HepG2 (cell line): Measurements from ENCODE around the gene OR1D5. TPM values are rescaled to one million over a fixed set of nuclear protein-coding genes. Genes with fewer than 3 reads are reported as not detected.
"Not testable (repeated sequence)": the region's sequence is repeated elsewhere in the genome, so short reads cannot be mapped to it uniquely, and the experiment has no call there.

ENCODE experiments used
- ATAC-seq: fragments of 200-7000 bp; cut with Tn5 transposase; 3 replicates; pipeline ENCODE4 v1.9.1; 2020; ENCODE audit warnings: mild to moderate bottlenecking, moderate library complexity
- Bru-seq: library from RNA; stranded (reverse); fragments of 400-500 nt; gene quantifications from one replicate; lab custom pipeline; 2021; lab: Mats Ljungman, UMichigan
- BruChase-seq, 2 experiments: library from RNA; stranded (reverse); fragments of 400-500 nt; gene quantifications; one replicate each; lab custom pipeline; 2021; lab: Mats Ljungman, UMichigan
- BruUV-seq: library from RNA; stranded (reverse); fragments of 400-500 nt; replicated peaks from 2 replicates; lab custom pipeline; 2021; lab: Mats Ljungman, UMichigan
- CTCF ChIA-PET: fragments of 300-600 bp; formaldehyde crosslinking; extraction: SDS; loops from one replicate; lab custom pipeline; 2021; ENCODE audit warnings: low total read pairs, inconsistent platforms, low intra/inter-chr PET ratio; lab: Yijun Ruan, JAX
- POLR2A ChIA-PET: fragments of 350-600 bp; sonication (Branson Sonifier 250); formaldehyde crosslinking; loops from one replicate; lab custom pipeline; 2020; ENCODE audit warnings: antibody characterized with exemption, inconsistent platforms; lab: Yijun Ruan, JAX
- DNase-seq: peaks from one replicate; pipeline ENCODE4 v3.0.0-alpha.2; 2015; ENCODE audit warnings: low spot score
- FAIRE-seq: peaks from 3 replicates; lab custom pipeline; 2011; peaks lifted over from hg19 to GRCh38; lab: Jason Lieb, UNC
- H2AFZ ChIP-seq: one replicate; pipeline ENCODE4 v1.6.1; 2011; ENCODE audit warnings: low read length, inconsistent platforms
- H3K27ac ChIP-seq: fragments of 300-600 bp; 3 replicates; pipeline ENCODE4 v1.8.0; 2011; ENCODE audit warnings: mixed run types, mild to moderate bottlenecking, mixed read lengths, low read length, inconsistent platforms; ENCODE audit not compliant: insufficient read depth; ENCODE audit errors: extremely low read length
- H3K27me3 ChIP-seq, 2 experiments: fragments of 200-600 bp in 1 of 2; 2 replicates in 1 of 2; 3 replicates in 1 of 2; pipeline versions ENCODE4 v1.6.0 to v1.8.0; 2011; ENCODE audit warnings: low read length in 2 of 2, mild to moderate bottlenecking in 2 of 2, moderate library complexity in 2 of 2, inconsistent platforms in 1 of 2; ENCODE audit not compliant: insufficient read depth in 2 of 2, control insufficient read depth in 1 of 2
- H3K36me3 ChIP-seq, 2 experiments: fragments of 200-600 bp in 1 of 2; replicated peaks in 1 of 2; 2 replicates in 1 of 2; 3 replicates in 1 of 2; pipeline versions ENCODE4 v1.5.1 to v1.8.0; 2011; ENCODE audit warnings: low read length in 2 of 2, inconsistent platforms in 1 of 2; ENCODE audit not compliant: insufficient read depth in 2 of 2, control insufficient read depth in 1 of 2
- H3K4me1 ChIP-seq: 2 replicates; pipeline ENCODE4 v1.5.1; 2012; ENCODE audit warnings: low read length, inconsistent platforms; ENCODE audit not compliant: insufficient read depth
- H3K4me2 ChIP-seq: 2 replicates; pipeline ENCODE4 v1.6.0; 2011; ENCODE audit warnings: low read depth, low read length, inconsistent platforms
- H3K4me3 ChIP-seq, 3 experiments: fragments of 200-600 bp in 1 of 3; sonication (generic), shearing (Covaris generic) in 1 of 3; replicated peaks in 1 of 3; 2 replicates each; pipeline ENCODE4 v1.5.1; 2011 to 2016; ENCODE audit warnings: low read length in 3 of 3, inconsistent platforms in 2 of 3, low read depth in 2 of 3, mild to moderate bottlenecking in 2 of 3, control low read depth in 1 of 3, mixed read lengths in 1 of 3; ENCODE audit not compliant: insufficient read depth in 1 of 3
- H3K79me2 ChIP-seq: one replicate; pipeline ENCODE4 v1.6.1; 2011; ENCODE audit warnings: low read length, inconsistent platforms; ENCODE audit not compliant: insufficient read depth
- H3K9ac ChIP-seq: 2 replicates; pipeline ENCODE4 v1.6.0; 2011; ENCODE audit warnings: mild to moderate bottlenecking, low read depth, low read length, inconsistent platforms; ENCODE audit not compliant: insufficient read depth
- H3K9me3 ChIP-seq: 2 replicates; pipeline ENCODE4 v1.5.1; 2012; ENCODE audit warnings: mild to moderate bottlenecking, low read length
- H4K20me1 ChIP-seq: 2 replicates; pipeline ENCODE4 v1.6.0; 2011; ENCODE audit warnings: inconsistent platforms, mild to moderate bottlenecking, low read length, moderate library complexity; ENCODE audit not compliant: insufficient read depth
- SMAD3 ChIP-seq: sonication (generic); formaldehyde crosslinking; IDR thresholded peaks from 2 replicates; pipeline ENCODE4 v1.4.0; 2020; ENCODE audit warnings: missing genetic modification reagents
- STAG1 ChIP-seq: sonication (generic); formaldehyde crosslinking; IDR thresholded peaks from 2 replicates; pipeline ENCODE4 v1.4.0; 2020; ENCODE audit warnings: missing genetic modification reagents
- WGBS: methylation state at CpG from one replicate; pipeline ENCODE4 v1.1.6; 2017; ENCODE audit warnings: low lambda C conversion rate; 5-methylcytosine and 5-hydroxymethylcytosine counted together
- in situ Hi-C: cut with HindIII; loops from 2 replicates; pipeline ENCODE4 v1.10.0; 2017; ENCODE audit warnings: low pct_unique_long_range_greater_than_20kb; ENCODE audit not compliant: extremely low pct_ligation_motif_present
- intact Hi-C: fragments of 100-400 bp; cut with micrococcal nuclease; formaldehyde crosslinking; loops from one replicate; pipeline ENCODE4 v1.10.0; 2022; ENCODE audit not compliant: unreplicated experiment
- long read RNA-seq, 2 experiments: library from RNA in 1 of 2; library from polyadenylated mRNA in 1 of 2; stranded (forward) in 1 of 2; unstranded in 1 of 2; transcript quantifications; one replicate each; pipeline ENCODE4 v2.0.0, GENCODE V29; 2019 to 2022
- polyA minus RNA-seq, 3 experiments: library from RNA; depleted of rRNA, polyadenylated mRNA; stranded (reverse); fragments of >200 nt; gene quantifications; 2 replicates each; pipeline ENCODE4 v1.2.3, GENCODE V29; 2011; ENCODE audit warnings: low replicate concordance in 1 of 3
- polyA plus RNA-seq, 8 experiments: library from polyadenylated mRNA; depleted of rRNA in 3 of 8; stranded (reverse) in 7 of 8; unstranded in 1 of 8; fragments of >200 nt; fragmentation: Illumina TruSeq in 4 of 8; extraction: Trizol in 4 of 8; gene quantifications; 2 replicates each; pipeline versions ENCODE4 v1.2.1 to v1.2.3, GENCODE V29; 2011 to 2016; ENCODE audit warnings: low read depth in 4 of 8, missing spikeins in 1 of 8, mixed read lengths in 1 of 8; ENCODE audit not compliant: insufficient read depth in 1 of 8
- total RNA-seq, 5 experiments: library from RNA; depleted of rRNA; stranded (reverse); fragments of >200 nt; fragmentation: Illumina TruSeq; extraction: Trizol; gene quantifications; 2 replicates each; pipeline ENCODE4 v1.2.3, GENCODE V29; 2016; ENCODE audit warnings: low read depth in 1 of 5
- TF ChIP-seq, protein P1 (sequence below): sonication (generic); formaldehyde crosslinking; conservative IDR thresholded peaks from 2 replicates; pipeline ENCODE4 v1.8.0; 2022; ENCODE audit warnings: missing genetic modification reagents
- TF ChIP-seq, protein P2 (sequence below): sonication (generic); formaldehyde crosslinking; IDR thresholded peaks from 2 replicates; pipeline ENCODE4 v1.9.0; 2021; ENCODE audit warnings: missing genetic modification reagents, borderline replicate concordance
- TF ChIP-seq, protein P3 (sequence below): sonication (generic); formaldehyde crosslinking; conservative IDR thresholded peaks from 2 replicates; pipeline ENCODE4 v1.8.1; 2023; ENCODE audit warnings: missing genetic modification reagents

The OR1D5 gene, protein sequence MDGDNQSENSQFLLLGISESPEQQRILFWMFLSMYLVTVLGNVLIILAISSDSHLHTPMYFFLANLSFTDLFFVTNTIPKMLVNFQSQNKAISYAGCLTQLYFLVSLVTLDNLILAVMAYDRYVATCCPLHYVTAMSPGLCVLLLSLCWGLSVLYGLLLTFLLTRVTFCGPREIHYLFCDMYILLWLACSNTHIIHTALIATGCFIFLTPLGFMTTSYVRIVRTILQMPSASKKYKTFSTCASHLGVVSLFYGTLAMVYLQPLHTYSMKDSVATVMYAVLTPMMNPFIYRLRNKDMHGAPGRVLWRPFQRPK
- not detected in 2 replicates for total RNA-seq (2016; rRNA removed; fragmentation: Illumina TruSeq; extraction: Trizol)
- not detected in 2 replicates for total RNA-seq (2016; cell fraction: cytosol; rRNA removed; fragmentation: Illumina TruSeq; extraction: Trizol; ENCODE audit: low read depth)
- total RNA-seq (2016; cell fraction: insoluble cytoplasmic fraction; rRNA removed; fragmentation: Illumina TruSeq; extraction: Trizol), result not detected in 2 replicates
- total RNA-seq (2016; cell fraction: membrane; rRNA removed; fragmentation: Illumina TruSeq; extraction: Trizol), result not detected in 2 replicates
- not detected in 2 replicates for total RNA-seq (2016; cell fraction: nucleus; rRNA removed; fragmentation: Illumina TruSeq; extraction: Trizol)
- not detected in 2 replicates for polyA plus RNA-seq (2011; rRNA removed)
- polyA plus RNA-seq (2011; cell fraction: cytosol; rRNA removed), result not detected in 2 replicates
- not detected in 2 replicates for polyA plus RNA-seq (2011; cell fraction: nucleus; rRNA removed)
- polyA plus RNA-seq (2012), result not detected in 2 replicates
- not detected in 2 replicates for polyA plus RNA-seq (2016; cell fraction: cytosol; fragmentation: Illumina TruSeq; extraction: Trizol; ENCODE audit: low read depth)
- not detected in 2 replicates for polyA plus RNA-seq (2016; cell fraction: insoluble cytoplasmic fraction; fragmentation: Illumina TruSeq; extraction: Trizol; ENCODE audit: low read depth)
- not detected in 2 replicates for polyA plus RNA-seq (2016; cell fraction: membrane; fragmentation: Illumina TruSeq; extraction: Trizol; ENCODE audit: low read depth)
- not detected in 2 replicates for polyA plus RNA-seq (2016; cell fraction: nucleus; fragmentation: Illumina TruSeq; extraction: Trizol; ENCODE audit: insufficient read depth, low read depth)
- polyA minus RNA-seq (2011; rRNA and poly(A)+ RNA removed; ENCODE audit: low replicate concordance), result not detected in 2 replicates
- polyA minus RNA-seq (2011; cell fraction: cytosol; rRNA and poly(A)+ RNA removed), result not detected in 2 replicates
- not detected in 2 replicates for polyA minus RNA-seq (2011; cell fraction: nucleus; rRNA and poly(A)+ RNA removed)
- Bru-seq, nascent RNA, result not detected
- BruChase-seq, experiment 1, labeled RNA remaining after a 6-hour chase, result not detected
- not detected for BruChase-seq, experiment 2, labeled RNA remaining after a 2-hour chase
- long read RNA-seq, experiment 1, result 0 reads
- long read RNA-seq, experiment 2, result 0 reads

DNA sequence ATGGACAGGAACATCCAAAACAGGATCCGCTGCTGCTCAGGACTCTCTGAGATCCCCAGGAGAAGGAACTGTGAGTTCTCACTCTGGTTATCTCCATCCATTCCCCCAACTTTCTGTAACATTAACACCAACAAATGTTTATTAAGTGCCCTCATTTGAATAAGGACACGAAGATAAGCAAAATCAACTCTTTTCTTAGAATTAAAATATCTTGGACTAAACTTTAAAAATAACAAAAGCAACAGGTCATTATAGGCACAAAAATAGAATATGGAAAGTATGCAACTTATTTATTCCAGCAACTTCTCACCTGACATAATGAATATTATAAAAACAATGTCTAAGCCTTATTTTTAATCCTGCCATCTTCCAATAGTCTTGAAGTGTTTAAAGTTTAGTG is at the start of gene OR1D5:
OR1D5 (minus strand) TSS at position 101 of the 400 bp plus-strand sequence; CDS start at position 101, 0 bp downstream.
- FAIRE-seq, H4K20me1 ChIP-seq, ATAC-seq, intact Hi-C loops, H3K4me2 ChIP-seq, H3K27me3 ChIP-seq, H3K9ac ChIP-seq, DNase-seq, H3K27ac ChIP-seq, H2AFZ ChIP-seq, POLR2A ChIA-PET, H3K36me3 ChIP-seq, H3K79me2 ChIP-seq, H3K4me3 ChIP-seq, H3K4me1 ChIP-seq, in situ Hi-C loops, H3K9me3 ChIP-seq, CTCF ChIA-PET, BruUV-seq: not testable (repeated sequence)
- WGBS, result no CpG with 5 or more reads among the region's 2 CpGs

DNA sequence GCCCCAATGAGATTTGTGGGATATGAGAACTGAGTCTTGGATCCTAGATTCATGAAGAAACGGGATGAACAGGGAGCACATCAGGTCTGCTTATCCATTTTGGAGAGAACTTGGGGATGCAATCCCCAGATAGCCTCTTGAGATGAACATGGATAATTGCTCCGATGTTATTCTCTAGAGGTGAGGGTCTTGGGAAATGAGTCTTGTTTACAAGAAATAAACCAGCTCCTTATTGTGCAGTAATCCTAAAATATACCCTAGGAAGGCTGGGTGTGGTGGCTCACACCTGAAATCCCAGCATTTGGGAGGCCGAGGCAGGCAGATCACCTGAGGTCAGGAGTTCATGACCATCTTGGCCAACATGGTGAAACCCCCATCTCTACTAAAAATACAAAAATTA is 40.9 kb upstream of the OR1D5 start, which contains the start of gene OR1D2:
OR1D2 (minus strand) TSS at position 101 of the 400 bp plus-strand sequence. CDS start 11,426 bp downstream, outside the sequence.
- DNase-seq (no peak), ATAC-seq (no peak), FAIRE-seq (no peak)
- Histone ChIP-seq H3K4me1 (no peaks in the 10 kb centered on the region), H3K4me3 (no peak within 1 kb of the TSS), H3K4me2 (no peak within 1 kb of the TSS), H3K36me3 (no peaks in the 10 kb centered on the region), H3K27me3 (no peaks in the 10 kb centered on the region), H3K9ac (no peak within 1 kb of the TSS), H4K20me1 (no peaks in the 10 kb centered on the region), H3K9me3 (peaks cover 4% of the 10 kb centered on the region; the same call in 1 of the 2 replicates), H3K27ac (no peak within 1 kb of the TSS), H3K79me2 (no peaks in the 10 kb centered on the region), H2AFZ (no peak within 1 kb of the TSS)
- POLR2A ChIA-PET, result no interaction called here
- CTCF ChIA-PET, result no interaction called here
- TF ChIP-seq STAG1 (no peak), SMAD3 (CRISPR knock-in tag) (no peak)
- TF ChIP-seq, protein P1, sequence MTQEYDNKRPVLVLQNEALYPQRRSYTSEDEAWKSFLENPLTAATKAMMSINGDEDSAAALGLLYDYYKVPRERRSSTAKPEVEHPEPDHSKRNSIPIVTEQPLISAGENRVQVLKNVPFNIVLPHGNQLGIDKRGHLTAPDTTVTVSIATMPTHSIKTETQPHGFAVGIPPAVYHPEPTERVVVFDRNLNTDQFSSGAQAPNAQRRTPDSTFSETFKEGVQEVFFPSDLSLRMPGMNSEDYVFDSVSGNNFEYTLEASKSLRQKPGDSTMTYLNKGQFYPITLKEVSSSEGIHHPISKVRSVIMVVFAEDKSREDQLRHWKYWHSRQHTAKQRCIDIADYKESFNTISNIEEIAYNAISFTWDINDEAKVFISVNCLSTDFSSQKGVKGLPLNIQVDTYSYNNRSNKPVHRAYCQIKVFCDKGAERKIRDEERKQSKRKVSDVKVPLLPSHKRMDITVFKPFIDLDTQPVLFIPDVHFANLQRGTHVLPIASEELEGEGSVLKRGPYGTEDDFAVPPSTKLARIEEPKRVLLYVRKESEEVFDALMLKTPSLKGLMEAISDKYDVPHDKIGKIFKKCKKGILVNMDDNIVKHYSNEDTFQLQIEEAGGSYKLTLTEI (CRISPR knock-in tag), result no peak
- TF ChIP-seq, protein P2, sequence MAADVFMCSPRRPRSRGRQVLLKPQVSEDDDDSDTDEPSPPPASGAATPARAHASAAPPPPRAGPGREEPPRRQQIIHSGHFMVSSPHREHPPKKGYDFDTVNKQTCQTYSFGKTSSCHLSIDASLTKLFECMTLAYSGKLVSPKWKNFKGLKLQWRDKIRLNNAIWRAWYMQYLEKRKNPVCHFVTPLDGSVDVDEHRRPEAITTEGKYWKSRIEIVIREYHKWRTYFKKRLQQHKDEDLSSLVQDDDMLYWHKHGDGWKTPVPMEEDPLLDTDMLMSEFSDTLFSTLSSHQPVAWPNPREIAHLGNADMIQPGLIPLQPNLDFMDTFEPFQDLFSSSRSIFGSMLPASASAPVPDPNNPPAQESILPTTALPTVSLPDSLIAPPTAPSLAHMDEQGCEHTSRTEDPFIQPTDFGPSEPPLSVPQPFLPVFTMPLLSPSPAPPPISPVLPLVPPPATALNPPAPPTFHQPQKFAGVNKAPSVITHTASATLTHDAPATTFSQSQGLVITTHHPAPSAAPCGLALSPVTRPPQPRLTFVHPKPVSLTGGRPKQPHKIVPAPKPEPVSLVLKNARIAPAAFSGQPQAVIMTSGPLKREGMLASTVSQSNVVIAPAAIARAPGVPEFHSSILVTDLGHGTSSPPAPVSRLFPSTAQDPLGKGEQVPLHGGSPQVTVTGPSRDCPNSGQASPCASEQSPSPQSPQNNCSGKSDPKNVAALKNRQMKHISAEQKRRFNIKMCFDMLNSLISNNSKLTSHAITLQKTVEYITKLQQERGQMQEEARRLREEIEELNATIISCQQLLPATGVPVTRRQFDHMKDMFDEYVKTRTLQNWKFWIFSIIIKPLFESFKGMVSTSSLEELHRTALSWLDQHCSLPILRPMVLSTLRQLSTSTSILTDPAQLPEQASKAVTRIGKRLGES (CRISPR knock-in tag), result no peak
- TF ChIP-seq, protein P3, sequence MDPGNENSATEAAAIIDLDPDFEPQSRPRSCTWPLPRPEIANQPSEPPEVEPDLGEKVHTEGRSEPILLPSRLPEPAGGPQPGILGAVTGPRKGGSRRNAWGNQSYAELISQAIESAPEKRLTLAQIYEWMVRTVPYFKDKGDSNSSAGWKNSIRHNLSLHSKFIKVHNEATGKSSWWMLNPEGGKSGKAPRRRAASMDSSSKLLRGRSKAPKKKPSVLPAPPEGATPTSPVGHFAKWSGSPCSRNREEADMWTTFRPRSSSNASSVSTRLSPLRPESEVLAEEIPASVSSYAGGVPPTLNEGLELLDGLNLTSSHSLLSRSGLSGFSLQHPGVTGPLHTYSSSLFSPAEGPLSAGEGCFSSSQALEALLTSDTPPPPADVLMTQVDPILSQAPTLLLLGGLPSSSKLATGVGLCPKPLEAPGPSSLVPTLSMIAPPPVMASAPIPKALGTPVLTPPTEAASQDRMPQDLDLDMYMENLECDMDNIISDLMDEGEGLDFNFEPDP (CRISPR knock-in tag), result no peak
- in situ Hi-C loops, result no loop called here
- WGBS, result 2% methylated on average over 3 of the region's 3 CpGs
- intact Hi-C loops, result no loop called here
- no TSS peak for BruUV-seq
